Amniotic stem cell (primary cell): ENCODE measurements around the gene BRD4.
A peak's percentile ranks its signal among the peaks of the same experiment; 100 is the strongest.

Experiments
- DNase-seq: peaks from one replicate; lab custom pipeline; 2025; lab: John Stamatoyannopoulos, UW

Gene BRD4

GRCh38 chr19:15225760-15226159 is 106.6 kb downstream of the BRD4 start:
- DNase-seq = no peak

- DNase-seq = no peak
Observed at GRCh38 chr19:15223649-15224361, 108.5 kb downstream of the BRD4 start.

GRCh38 chr19:15222738-15223648 is 109.3 kb downstream of the BRD4 start:
- DNase-seq = peak; percentile 96

GRCh38 chr19:15220833-15221232 is 111.5 kb downstream of the BRD4 start:
- DNase-seq = no peak

- no peak for DNase-seq
Observed at GRCh38 chr19:15218501-15218900, 113.8 kb downstream of the BRD4 start.

GRCh38 chr19:15216363-15216762 is 116.0 kb downstream of the BRD4 start:
- no peak for DNase-seq

GRCh38 chr19:15213715-15214381 is 118.5 kb downstream of the BRD4 start:
- no peak for DNase-seq

GRCh38 chr19:15212711-15213110 is 119.6 kb downstream of the BRD4 start:
- no peak for DNase-seq

GRCh38 chr19:15210323-15210781 is 122.0 kb downstream of the BRD4 start:
- DNase-seq = no peak

GRCh38 chr19:15201374-15202023 is 130.8 kb downstream of the BRD4 start:
- DNase-seq = no peak

GRCh38 chr19:15200553-15201364 is 131.6 kb downstream of the BRD4 start, which contains the start of gene NOTCH3:
NOTCH3 (minus strand) TSS chr19:15200995; CDS start chr19:15200905, 90 bp downstream.
- DNase-seq = no peak

GRCh38 chr19:15199661-15200552 is 132.4 kb downstream of the BRD4 start:
- no peak for DNase-seq

GRCh38 chr19:15198951-15199660 is 133.2 kb downstream of the BRD4 start:
- DNase-seq = no peak

- no peak for DNase-seq
Observed at GRCh38 chr19:15197942-15198341, 134.4 kb downstream of the BRD4 start.

GRCh38 chr19:15197275-15197941 is 134.9 kb downstream of the BRD4 start:
- DNase-seq = no peak

- no peak for DNase-seq
Observed at GRCh38 chr19:15196360-15197005, 135.9 kb downstream of the BRD4 start.

GRCh38 chr19:15195371-15196334 is 136.7 kb downstream of the BRD4 start:
- no peak for DNase-seq
